CD4-positive, alpha-beta T cell treated with Interleukin-12 subunit alpha and Interleukin-12 subunit beta, for 1 hour (primary cell): ENCODE measurements around the gene ANKRD6.
A peak's percentile ranks its signal among the peaks of the same experiment; 100 is the strongest.

ENCODE experiments used
- DNase-seq: peaks from one replicate; pipeline ENCODE4 v3.0.0-alpha.2; 2020

The ANKRD6 gene

DNA sequence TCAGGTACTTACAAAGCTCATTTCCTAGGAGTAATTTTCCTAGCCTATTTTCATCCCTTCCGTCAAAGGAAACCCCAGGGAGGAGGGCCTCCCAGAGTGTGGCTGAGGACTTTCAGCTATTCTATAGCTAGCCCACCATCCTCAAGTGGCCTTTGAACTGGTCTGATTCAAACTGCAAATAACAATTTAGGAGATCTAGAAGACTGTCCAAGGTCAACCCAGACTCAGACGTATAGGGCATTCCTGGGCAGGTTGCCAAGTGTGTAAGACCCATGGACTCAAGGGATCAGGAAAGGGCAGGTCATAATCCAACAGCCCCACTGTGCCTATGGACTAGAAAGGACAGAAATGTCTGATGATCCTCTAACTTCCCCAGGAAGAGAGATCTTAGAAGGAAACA, 18.7 kb upstream of the ANKRD6 start:
- DNase-seq = no peak

DNA sequence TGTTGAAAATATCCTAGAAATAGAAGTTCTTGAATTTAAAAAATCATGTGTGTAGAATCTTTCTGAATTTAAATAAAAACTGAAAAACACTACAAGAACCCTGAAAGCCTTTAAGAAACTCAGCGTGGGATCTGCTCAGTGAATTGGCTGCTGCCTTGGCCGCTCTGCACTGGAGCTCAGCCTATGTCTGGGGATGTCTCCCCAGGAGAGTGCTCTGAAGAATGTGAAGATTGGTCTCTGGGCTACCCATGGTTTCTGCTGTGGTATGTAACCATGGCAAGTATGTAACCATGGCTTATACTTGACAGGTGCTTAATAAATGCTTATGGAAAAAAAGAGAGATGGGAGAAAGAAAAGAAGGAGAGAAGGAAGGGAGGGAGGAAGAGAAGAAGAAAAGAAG, 17.8 kb upstream of the ANKRD6 start:
- DNase-seq = no peak

DNA sequence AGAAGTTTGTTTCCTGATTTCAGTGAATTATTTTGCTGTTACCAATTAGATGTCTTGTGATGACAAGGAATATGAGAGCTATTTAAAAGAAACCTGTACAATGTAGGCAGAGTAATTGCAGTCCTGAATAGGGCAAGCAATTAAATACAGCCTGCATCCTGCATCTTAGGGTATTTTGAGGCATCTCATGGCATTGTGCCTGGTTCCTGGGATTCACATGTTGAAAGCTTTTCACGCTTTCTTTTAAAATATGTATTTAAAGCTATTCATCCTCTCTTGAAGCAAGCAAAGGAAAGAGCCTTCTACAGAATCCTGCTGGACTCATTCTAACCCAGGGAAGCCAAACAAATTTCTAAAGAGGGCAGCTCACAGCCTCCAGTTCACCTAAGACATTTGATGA, 16.2 kb upstream of the ANKRD6 start:
- no peak for DNase-seq

DNA sequence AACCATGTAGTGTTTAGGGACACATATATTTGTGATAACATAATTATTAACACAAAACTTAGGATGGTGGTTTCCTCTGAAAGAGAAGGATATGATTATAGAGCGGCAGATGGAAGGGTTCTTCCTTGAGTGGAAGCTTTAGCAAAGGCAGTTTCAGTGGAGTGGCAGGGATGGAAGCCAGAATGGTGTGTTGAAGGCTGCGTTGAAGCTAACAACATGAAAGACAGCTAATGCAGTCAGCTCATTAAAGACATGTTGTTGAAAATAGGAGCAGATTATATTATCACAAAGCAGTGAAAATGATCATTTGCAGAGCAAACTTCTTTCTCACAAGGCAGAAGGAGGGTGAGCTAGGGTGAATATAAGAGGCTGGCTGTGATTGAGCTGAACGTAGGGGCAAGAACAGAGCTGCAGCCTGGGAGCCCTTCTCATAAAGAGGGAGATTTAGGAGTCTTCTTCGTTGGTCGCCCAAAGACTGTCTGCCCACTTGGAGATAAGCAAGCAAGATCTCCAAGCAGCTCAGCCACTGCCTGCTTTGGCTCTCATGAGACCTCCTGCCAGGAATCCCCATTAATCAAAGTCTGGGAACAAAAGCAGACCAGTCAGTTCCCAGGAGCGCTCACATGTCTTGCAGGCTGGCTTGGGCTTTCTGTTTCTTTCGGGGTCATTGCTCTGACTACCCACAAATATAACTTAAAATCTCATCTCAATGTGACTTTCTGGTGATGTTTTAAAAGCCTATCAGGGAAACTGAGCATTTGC, 2.6 kb upstream of the ANKRD6 start:
- no peak for DNase-seq

DNA sequence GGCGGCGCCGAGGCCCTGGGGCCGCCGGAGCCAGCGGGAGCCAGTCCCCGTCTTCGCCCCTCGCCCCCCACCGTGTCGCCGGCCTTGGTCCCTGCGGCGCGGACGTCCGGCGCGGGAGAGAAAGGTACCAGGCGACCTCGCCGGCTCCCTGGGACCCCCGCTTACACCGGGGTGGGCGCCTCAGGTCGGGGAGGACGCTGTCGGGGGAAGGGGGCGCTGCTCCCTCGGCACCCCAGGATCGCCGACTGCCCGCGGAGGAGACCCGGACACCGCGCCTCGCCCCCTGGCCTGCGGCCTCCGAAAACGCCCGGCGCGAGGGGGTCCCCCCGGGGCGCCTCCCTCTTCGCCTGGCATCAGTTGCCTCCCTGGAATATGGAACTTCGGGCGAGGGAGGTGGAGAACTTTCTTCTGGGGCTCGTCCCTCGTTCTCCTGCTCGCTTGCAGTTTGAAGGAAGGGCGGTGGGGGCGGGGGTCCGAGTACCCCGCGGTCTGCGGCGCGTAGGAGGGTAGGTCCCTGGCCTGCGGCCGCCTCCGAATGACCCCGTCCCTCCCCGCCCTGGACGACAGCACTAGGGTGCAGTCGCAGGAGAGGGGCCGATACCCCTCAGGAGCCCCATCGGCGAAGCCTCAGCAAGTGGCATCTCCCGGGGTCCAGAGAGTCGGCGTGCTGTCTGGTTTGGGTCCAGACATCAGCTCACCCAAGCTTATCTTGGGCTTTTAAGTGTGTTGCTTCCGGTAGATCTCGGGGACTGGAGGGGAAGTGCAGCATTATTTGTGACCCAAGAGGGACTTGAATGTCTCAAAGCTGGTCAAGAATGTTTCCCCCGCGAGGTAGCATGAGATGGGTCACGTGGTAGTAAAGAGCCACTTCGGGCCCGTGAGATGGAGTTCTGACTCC, 549 bp downstream of the ANKRD6 start:
- DNase-seq = peak; percentile 31

DNA sequence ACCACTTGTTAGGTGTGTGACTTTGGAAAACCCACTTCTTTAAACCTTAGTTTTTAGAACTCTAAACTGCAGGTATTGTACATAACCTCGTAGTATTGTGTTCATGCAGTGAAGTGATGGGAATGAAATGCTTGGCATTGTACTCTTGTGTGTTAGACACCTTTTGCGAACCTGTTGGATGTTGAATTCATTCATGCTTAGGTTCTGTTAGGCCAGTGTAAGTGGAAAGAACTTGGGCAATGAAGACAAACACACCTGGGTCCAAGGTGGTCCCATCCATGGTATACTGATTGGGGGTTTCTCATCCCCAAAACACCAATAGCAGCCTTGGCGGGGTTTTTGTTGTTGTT, 1.2 kb downstream of the ANKRD6 start:
- DNase-seq = no peak

DNA sequence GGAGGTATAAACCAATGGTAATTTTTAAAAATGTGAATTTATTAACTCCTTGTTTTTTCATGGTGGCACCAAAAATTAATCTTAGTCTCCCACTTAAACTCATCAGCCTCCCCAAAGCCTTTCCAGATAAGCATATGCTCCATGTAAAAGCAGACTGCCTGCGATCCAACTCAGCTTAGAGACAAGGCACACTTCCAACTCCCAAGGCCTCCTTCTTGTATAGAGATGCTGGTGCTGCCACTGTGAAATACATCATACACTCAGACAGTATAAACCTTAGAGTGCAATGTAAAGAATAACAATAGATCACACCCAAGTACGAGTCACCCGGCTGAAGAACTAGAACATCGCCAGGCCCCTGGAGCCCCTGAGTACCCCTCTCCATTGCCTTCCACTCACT, 2.0 kb downstream of the ANKRD6 start:
- no peak for DNase-seq

DNA sequence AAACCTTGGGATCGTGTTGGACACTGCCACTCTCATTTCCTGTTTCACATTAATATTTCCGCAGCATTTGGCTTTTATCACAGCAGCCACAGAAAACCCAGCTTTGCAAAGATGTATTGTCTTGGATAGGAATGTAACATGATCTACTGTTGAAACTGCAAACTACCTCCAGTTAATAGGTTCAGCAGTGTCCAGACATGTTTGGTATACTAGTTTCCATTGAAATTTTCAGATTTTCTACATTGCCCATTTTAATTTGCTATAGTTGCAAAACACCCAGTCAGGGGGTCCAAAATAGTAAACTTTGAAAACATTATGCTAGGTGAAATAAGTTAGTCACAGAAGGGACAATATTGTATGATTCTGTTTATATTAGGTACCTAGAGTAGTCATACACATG, 3.3 kb downstream of the ANKRD6 start:
- DNase-seq = no peak

DNA sequence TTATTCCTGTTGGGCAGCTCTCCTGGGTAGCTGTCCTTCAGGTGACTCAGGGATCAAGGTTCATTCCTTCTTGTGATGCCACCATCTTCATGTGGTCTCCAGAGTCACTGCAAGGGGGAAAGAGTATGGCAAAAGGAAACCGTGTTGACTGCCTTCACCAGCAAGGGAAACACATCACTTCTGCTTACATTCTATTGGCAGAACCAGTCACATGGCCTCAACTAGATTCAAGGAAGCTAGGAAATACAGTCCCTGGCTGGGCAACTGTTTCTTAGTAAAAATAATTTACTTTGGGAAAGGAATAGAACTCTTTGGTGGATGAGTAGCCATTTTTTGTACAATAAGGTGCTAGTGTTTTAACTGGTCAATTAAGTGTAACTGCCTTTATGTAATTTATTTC, 5.3 kb downstream of the ANKRD6 start:
- no peak for DNase-seq

DNA sequence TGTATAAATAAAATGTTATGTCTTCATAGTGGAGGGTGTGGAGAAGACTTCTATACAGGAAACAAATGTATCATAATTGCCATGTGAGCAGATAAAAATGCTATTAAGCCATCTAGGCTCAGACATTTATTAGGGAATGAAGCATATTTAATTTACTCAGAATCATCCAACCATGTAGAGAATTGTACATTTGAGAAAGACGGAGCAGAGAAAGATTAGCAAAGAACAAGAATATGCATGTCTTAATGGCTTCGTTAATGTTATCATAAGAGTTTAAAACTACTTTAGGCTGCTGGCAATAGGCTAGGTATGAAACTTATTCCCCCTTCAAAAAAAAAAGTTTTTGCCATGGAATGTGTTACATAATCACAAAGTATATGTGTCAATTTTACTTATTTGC, 6.1 kb downstream of the ANKRD6 start:
- no peak for DNase-seq

DNA sequence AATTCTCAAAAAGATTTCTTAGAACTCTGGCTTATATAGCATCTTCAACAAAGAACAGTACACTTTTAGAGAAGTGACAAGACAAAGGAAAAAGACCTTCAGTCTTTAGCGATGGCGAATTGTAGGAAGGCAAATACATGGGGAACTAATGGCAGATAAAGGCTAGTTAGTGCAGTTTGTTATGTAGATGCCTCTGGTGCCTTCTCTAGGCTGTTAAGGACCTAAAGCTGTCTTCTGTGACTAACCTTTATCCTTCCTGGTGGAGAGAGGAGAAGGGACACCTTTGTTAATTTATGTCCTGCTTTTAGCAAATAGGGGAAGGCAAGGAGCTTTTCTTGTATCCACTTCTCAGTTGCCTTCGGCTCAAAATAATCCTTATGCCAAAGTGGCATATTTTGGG, 7.2 kb downstream of the ANKRD6 start:
- no peak for DNase-seq

DNA sequence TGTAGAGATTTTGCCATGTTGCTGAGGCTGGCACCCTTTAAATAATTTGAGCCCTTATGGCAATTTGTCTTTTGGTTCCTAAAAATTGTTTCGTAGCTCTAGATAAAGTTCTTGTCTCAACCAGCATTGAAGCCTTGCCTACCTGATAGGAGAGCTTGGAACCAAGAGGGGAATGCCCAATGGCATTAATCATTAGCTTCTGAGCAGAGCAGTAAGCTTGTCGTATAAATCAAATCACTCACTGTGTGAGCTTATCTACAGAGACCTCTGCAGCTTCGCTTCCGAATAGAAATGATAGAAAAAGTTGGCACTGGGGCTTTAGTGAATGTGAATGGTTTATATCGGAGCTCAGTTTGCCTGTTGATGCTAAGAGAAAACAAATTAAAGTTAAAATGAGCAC, 10.7 kb downstream of the ANKRD6 start:
- DNase-seq = no peak

DNA sequence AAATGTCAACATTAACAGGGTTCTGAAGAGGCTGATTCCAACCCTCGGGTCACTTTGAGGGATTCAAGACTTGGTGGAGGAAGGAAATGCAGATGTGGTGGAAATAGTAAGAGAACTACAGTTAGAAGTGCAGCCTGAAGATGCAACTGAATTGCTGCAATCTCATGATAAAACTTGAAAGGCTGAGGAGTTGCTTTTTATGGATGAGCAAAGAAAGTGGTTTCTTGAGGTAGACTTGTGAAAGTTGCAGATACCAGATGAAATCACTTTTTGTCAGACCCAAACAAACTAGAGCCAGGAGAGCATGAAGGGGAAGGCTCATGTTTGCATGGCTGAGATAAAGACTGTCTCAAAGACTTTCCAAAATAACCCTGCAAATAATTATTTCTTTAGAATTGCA, 16.2 kb downstream of the ANKRD6 start:
- no peak for DNase-seq

DNA sequence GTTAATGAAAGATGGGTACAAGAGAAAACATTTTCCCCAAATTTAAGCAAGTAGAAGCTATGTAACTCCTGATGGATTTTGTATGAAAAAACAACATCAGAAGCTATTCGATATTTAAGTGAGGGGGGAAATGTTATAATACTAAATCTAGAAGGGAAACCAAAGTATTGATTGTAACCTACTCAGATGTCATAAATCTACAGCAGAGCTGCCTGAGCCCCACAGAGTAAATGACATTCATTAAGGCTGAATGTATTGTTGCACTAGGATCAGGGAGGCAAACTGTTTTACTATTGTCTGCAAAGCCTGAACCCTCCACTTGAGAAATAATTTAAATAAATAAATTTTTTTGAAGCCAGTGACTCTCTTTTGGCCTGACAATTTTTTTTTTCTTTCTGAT, 19.3 kb downstream of the ANKRD6 start:
- DNase-seq = no peak

DNA sequence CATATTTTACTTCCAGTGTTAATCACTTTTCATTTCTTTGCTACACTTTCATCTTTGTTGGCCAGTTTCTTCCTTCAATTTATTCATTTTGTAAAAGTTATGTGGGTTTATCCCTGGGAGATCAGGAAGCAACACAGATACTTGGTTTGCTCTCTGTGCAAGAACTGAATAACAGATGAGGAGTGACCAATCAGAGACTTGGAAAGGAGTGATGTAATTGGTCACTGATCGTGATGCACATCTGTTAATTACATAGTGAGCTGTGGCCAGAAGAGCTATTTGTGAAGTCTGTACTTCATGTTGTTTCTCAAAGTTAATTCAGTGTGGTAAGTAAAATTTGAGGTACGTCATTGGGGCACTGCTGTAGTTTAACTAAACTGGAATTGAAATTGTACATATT, 21.3 kb downstream of the ANKRD6 start:
- no peak for DNase-seq

DNA sequence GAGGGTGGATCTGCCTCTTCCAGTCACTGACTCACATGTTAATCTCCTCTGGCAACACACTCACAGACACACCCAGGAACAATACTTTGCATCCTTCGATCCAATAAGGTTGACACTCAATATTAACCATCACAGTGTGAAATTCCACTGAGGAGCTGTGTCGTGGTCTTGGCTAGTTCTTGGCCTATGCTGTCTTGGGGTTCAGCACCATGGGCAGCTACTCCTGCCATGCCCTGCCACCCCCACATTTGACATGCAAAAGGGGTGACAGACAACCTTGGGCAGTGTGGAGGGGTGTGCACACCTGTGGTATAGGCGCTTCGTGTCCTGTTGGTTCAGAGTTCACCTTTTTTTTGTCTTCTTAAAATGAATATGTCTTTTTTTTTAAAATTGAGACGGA, 25.8 kb downstream of the ANKRD6 start:
- no peak for DNase-seq

DNA sequence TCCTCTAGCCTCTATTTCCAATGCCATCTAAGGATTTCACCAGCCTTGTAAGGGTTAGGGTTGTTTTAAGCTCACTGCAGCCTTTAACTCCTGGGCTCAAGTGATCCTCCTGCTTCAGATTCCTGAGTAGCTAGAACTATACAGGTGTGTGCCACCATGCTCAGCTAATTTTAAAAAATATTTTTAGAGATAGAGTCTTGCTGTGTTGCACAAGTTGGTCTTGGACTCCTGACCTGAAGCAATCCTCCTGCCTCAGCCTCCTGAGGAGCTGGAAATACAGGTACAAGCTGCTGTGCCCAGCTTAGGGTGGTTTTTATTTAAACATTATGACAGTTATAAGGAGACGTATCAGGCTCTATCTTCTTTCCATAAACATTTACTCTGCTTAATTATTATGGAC, 26.5 kb downstream of the ANKRD6 start:
- no peak for DNase-seq

DNA sequence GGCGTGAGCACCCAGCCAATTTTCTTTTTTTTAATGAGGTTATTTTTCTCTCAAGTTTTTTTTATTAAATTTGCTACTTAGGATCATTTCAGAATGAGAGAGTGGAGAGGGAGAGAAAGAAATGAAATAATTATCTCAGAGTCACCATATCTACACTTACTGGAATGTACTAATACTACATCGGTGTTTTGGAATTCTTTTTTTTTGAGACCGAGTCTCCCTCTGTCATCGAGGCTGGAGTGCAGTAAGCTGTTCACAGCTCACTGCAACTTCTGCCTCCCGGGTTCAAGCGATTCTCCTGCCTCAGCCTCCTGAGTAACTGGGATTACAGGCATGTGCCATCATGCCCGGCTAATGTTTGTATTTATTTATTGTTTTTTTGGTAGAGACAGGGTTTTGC, 27.8 kb downstream of the ANKRD6 start:
- DNase-seq = no peak

DNA sequence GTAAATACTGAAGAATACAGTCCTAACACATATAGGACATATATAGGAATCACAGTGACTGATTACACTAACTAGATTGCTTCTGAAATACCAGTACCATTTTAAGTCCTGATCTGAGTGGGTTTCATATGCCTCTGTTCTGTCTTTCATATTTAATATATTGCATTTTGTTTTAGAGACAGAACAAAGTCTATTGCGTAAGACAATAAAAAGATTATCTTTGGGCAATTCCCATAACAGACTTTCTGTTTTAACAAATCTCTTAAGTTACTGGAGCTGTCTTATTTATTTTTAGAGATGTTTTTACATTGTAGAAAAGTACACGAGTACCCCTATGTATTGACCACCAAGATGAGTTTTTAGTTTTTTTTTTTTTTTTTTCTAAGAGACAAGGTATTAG, 29.6 kb downstream of the ANKRD6 start:
- no peak for DNase-seq

DNA sequence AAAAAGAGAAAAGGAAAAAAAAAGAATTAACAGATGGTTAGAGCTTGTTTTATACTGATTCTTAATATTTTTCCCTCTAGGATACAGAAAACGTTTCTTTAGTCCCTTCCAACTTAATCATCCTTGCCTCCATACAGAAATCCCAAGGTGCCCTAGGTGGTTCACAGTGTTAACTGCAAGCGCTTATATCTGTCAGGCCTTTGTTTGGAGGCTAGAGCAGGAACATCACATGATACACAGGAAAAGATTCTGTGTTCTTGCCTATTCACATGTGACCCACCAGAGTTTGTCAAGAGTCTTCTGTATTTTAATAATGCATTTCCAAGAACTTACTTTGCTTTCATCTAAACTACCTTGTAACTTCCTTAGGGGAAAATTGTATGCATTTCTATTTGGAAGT, 31.3 kb downstream of the ANKRD6 start:
- no peak for DNase-seq

DNA sequence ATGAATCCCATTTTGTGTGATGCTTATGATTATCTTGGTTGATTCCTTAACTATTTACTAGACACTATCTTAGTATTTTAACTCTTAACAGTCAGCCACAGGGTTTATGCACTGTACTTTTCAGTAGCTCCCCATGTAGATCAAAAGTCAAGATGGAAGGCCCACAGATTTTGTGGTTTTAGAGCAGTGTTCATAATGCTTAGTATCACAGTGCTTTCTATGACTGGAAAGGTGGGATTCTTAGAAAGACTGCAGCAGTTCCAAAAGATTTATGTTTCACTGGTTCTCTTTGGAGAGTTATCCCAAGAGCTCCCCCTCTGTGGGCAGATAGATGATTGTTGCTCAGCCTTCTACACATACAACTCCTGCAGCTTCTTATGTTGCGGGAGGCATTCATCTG, 34.5 kb downstream of the ANKRD6 start:
- DNase-seq = no peak

DNA sequence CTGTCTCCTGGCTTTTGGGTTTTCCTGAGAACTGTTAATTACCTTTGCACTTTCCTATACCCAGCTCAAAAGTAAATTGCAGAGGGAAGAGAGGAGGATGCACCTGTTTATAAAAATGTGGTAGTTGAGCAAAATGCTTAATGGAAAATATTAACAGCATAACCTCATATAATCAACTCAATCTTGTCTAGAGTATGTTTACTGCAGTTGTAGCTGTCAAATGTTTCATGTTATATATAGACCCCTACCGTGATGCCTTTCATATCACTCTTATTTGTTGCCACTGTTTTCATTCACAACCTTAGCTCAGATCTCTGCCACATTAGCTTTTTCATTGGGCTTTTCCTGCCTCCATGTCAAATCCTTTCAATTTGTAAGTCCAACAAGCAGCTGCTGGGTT, 36.0 kb downstream of the ANKRD6 start:
- DNase-seq = no peak

DNA sequence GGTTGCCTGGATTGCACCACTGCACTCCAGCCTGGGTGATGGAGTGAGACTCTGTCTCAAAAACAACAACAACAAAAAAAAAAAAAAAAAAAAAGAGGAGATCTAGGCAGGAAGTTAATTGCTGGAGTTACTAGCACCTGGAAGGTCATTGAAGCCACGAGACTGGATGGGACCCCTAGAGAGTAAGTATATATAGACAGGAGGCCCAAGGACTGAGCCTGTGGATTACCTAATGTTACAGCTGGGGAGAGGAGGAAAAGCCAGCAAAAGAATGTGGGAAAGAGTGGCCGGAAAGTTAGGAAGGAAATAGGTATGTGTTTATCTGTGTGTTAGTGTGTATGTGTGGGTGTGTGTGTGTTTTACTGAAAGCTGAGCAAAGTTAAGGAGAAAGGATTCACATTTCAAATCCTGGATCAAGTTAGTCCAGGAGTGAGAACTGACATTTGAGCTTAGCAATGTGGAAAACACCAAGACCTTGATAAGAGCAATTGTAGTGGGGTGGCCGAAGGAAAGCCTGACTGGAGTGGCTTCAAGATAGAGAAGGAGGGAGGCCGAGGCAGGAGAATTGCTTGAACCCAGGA, 38.4 kb downstream of the ANKRD6 start:
- DNase-seq = no peak

DNA sequence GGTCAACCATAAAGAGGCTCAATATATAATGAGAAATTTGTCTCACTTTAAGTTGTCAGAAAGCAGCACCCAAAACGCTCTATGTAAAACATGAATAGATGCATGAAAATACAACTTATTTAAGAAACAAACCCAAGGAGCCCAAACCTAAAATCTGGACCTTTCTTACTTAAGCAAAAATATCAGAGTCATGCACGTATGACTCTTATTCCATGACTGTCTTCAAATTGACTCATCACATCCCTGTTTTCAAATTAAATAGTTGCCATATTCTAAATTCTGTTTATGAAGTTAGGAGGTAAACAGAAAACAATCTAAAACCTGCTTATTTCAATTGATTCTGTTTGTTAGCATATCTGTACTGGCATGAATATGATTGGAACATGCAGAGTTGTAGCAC, 42.1 kb downstream of the ANKRD6 start:
- no peak for DNase-seq
